ENCODE measurements around the gene ZNF90. TPM values are rescaled to one million over a fixed set of nuclear protein-coding genes. Genes with fewer than 3 reads are reported as not detected.
"Not testable (repeated sequence)": the region's sequence is repeated elsewhere in the genome, so short reads cannot be mapped to it uniquely, and the experiment has no call there.

Gene ZNF90
- total RNA-seq, 1 donor from 2014 or later = 3.0 TPM

DNA sequence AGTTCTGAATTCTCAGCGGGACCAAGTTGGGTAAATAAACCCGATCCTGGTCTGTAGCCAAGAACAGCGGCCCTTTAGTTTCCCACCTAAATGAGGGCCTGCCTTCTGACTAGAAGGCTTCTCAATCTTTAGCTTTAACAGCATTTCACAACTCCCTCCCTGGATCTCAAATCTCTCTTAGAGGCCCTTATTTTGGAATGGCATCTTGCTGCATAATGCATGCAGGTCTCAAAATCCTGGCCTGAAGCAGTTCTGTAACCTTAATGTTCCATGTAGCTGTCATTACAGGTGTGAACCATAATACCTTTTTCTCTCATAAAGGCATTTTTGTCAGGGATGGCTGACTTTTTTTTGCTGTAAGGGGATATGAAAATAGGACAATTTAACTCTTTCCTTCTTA, 29.5 kb downstream of the ZNF90 start:
- H3K36me3 Mint-ChIP-seq (ENCODE audit: unreplicated experiment) = peaks cover 31% of the 10 kb centered on the region

DNA sequence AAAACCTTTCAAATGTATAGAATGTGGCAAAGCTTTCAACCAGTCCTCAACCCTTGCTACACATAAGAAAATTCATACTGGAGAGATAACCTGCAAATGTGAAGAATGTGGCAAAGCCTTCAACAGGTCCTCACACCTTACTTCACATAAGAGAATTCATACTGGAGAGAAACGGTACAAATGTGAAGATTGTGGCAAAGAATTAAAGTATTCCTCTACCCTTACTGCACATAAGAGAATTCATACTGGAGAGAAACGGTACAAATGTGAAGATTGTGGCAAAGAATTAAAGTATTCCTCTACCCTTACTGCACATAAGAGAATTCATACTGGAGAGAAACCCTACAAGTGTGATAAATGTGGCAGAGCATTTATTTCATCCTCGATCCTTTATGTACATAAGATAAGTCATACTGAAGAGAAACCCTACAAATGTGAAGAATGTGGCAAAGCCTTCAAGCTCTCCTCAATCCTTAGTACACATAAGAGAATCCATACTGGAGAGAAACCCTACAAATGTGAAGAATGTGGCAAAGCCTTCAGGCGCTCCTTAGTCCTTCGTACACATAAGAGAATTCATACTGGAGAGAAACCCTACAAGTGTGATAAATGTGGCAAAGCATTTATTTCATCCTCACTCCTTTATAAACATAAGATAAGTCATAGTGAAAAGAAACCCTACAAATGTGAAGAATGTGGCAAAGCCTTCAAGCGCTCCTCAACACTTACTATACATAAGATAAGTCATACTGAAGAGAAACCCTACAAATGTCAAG, 40.5 kb downstream of the ZNF90 start:
- H3K27ac Mint-ChIP-seq (ENCODE audit: unreplicated experiment); H3K27me3 Mint-ChIP-seq (ENCODE audit: unreplicated experiment); H3K4me3 Mint-ChIP-seq (ENCODE audit: unreplicated experiment); DNase-seq (ENCODE audit: extremely low spot score, unreplicated experiment); H3K4me1 Mint-ChIP-seq (ENCODE audit: unreplicated experiment): not testable (repeated sequence)
- Mint-ChIP-seq H3K36me3 (ENCODE audit: unreplicated experiment) (peaks cover 50% of the 10 kb centered on the region), H3K9me3 (ENCODE audit: unreplicated experiment) (peaks cover 31% of the 10 kb centered on the region)

More for the DNA sequence above, 29.5 kb downstream of the ZNF90 start:
- Mint-ChIP-seq H3K4me3 (ENCODE audit: unreplicated experiment) (no peak overlapping the region), H3K27me3 (ENCODE audit: unreplicated experiment) (no peaks in the 10 kb centered on the region), H3K4me1 (ENCODE audit: unreplicated experiment) (no peaks in the 10 kb centered on the region), H3K27ac (ENCODE audit: unreplicated experiment) (no peak overlapping the region), H3K9me3 (ENCODE audit: unreplicated experiment) (peaks cover 25% of the 10 kb centered on the region)
- TF ChIP-seq, protein P1, sequence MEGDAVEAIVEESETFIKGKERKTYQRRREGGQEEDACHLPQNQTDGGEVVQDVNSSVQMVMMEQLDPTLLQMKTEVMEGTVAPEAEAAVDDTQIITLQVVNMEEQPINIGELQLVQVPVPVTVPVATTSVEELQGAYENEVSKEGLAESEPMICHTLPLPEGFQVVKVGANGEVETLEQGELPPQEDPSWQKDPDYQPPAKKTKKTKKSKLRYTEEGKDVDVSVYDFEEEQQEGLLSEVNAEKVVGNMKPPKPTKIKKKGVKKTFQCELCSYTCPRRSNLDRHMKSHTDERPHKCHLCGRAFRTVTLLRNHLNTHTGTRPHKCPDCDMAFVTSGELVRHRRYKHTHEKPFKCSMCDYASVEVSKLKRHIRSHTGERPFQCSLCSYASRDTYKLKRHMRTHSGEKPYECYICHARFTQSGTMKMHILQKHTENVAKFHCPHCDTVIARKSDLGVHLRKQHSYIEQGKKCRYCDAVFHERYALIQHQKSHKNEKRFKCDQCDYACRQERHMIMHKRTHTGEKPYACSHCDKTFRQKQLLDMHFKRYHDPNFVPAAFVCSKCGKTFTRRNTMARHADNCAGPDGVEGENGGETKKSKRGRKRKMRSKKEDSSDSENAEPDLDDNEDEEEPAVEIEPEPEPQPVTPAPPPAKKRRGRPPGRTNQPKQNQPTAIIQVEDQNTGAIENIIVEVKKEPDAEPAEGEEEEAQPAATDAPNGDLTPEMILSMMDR (IDR thresholded peaks at IDR 0.05) = no peak
- DNase-seq (ENCODE audit: extremely low spot score, unreplicated experiment) = no peak

DNA sequence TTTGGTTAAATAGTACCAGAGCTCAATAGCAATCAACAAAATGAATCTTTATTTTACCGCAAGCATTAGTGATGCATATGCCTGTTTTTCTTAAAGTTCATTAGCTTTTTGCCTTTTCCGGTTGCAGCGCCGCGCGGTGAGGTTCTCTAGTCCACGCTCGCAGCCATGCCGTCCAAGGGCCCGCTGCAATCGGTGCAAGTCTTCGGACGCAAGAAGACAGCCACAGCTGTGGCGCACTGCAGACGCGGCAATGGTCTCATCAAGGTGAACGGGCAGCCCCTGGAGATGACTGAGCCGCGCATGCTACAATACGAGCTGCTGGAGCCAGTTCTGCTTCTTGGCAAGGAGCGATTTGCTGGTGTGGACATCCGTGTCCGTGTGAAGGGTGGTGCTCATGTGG, 47.1 kb downstream of the ZNF90 start:
- Mint-ChIP-seq H3K4me1 (ENCODE audit: unreplicated experiment) (no peaks in the 10 kb centered on the region), H3K4me3 (ENCODE audit: unreplicated experiment) (no peak overlapping the region), H3K27me3 (ENCODE audit: unreplicated experiment) (no peaks in the 10 kb centered on the region), H3K36me3 (ENCODE audit: unreplicated experiment) (peaks cover 39% of the 10 kb centered on the region), H3K9me3 (ENCODE audit: unreplicated experiment) (peaks cover 19% of the 10 kb centered on the region), H3K27ac (ENCODE audit: unreplicated experiment) (no peak overlapping the region)
- no peak for DNase-seq (ENCODE audit: extremely low spot score, unreplicated experiment)
- TF ChIP-seq, protein P1 (IDR thresholded peaks at IDR 0.05) = no peak

DNA sequence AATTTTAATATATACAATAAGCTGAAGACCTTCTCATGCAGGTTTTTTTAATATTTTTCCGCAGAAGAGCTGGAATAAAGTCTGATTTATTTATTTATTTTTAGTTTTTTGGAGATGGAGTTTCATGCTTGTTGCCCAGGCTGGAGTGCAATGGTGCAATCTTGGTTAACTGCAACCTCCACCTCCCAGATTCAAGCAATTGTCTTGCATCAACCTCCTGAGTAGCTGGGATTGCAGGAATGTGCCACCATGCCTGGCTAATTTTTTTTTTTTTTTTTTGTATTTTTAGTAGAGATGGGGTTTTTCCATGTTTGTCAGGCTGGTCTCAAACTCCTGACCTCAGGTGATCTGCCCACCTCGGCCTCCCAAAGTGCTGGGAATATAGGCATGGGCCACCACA, 55.1 kb downstream of the ZNF90 start:
- not testable (repeated sequence) for H3K27ac Mint-ChIP-seq (ENCODE audit: unreplicated experiment)

DNA sequence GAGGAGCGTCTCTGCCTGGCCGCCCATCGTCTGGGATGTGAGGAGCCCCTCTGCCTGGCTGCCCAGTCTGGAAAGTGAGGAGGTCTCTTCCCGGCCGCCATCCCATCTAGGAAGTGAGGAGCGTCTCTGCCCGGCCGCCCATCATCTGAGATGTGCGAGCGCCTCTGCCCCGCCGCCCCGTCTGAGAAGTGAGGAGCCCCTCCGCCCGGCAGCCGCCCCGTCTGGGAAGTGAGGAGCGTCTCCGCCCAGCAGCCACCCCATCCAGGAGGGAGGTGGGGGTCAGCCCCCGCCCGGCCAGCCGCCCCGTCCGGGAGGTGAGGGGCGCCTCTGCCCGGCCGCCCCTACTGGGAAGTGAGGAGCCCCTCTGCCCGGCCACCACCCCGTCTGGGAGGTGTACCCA, 59.9 kb downstream of the ZNF90 start:
- H3K4me3 Mint-ChIP-seq (ENCODE audit: unreplicated experiment); H3K36me3 Mint-ChIP-seq (ENCODE audit: unreplicated experiment); H3K4me1 Mint-ChIP-seq (ENCODE audit: unreplicated experiment); H3K27ac Mint-ChIP-seq (ENCODE audit: unreplicated experiment); DNase-seq (ENCODE audit: extremely low spot score, unreplicated experiment); H3K27me3 Mint-ChIP-seq (ENCODE audit: unreplicated experiment): not testable (repeated sequence)
- peaks cover 49% of the 10 kb centered on the region for H3K9me3 Mint-ChIP-seq (ENCODE audit: unreplicated experiment)

More for the DNA sequence above, 55.1 kb downstream of the ZNF90 start:
- not testable (repeated sequence) for DNase-seq (ENCODE audit: extremely low spot score, unreplicated experiment); H3K4me1 Mint-ChIP-seq (ENCODE audit: unreplicated experiment); H3K27me3 Mint-ChIP-seq (ENCODE audit: unreplicated experiment); H3K36me3 Mint-ChIP-seq (ENCODE audit: unreplicated experiment); H3K4me3 Mint-ChIP-seq (ENCODE audit: unreplicated experiment)
- H3K9me3 Mint-ChIP-seq (ENCODE audit: unreplicated experiment) = peaks cover 33% of the 10 kb centered on the region

DNA sequence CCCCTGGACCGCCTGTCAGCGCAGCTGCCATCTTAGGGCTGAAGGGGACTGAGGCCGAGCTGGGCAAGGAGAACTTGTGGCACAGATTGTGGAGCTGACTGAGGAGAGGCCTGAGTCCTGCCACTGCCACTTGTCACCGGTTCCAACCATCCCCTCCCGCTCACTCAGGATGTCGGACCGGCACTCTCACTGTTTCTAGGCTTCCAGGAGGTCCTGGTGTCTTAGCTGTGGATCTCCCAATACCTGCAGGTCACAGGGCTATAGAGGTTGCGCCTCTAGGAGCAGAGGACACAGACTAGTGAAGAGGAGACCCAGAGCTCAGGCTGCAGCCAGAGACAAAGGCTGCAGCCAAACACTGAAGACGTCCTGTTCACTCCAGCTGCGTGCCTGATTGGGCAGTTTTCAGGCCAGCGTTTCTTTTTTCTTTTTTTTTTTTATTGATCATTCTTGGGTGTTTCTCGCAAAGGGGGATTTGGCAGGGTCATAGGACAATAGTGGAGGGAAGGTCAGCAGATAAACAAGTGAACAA, 73.9 kb downstream of the ZNF90 start:
- Mint-ChIP-seq H3K4me1 (ENCODE audit: unreplicated experiment) (no peaks in the 10 kb centered on the region), H3K27me3 (ENCODE audit: unreplicated experiment) (no peaks in the 10 kb centered on the region), H3K27ac (ENCODE audit: unreplicated experiment) (no peak overlapping the region), H3K9me3 (ENCODE audit: unreplicated experiment) (peaks cover 9% of the 10 kb centered on the region), H3K4me3 (ENCODE audit: unreplicated experiment) (no peak overlapping the region), H3K36me3 (ENCODE audit: unreplicated experiment) (no peaks in the 10 kb centered on the region)
- DNase-seq (ENCODE audit: extremely low spot score, unreplicated experiment) = no peak
- TF ChIP-seq, protein P1 (IDR thresholded peaks at IDR 0.05) = no peak

DNA sequence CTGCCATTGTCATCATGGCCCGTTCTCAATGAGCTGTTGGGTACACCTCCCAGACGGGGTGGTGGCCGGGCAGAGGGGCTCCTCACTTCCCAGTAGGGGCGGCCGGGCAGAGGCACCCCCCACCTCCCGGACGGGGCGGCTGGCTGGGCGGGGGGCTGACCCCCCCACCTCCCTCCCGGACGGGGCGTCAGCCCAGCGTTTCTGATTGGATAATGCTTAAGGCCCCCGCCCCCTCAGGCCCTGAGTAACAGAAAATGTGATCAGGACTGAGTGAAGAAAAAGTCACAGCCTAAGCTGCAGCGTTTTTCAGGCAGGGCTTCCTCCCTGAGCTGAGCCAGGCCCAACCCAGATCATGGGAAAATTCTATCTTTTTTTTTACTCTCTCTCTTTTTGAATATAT, 74.7 kb downstream of the ZNF90 start:
- not testable (repeated sequence) for H3K27me3 Mint-ChIP-seq (ENCODE audit: unreplicated experiment); H3K4me3 Mint-ChIP-seq (ENCODE audit: unreplicated experiment)

More for the DNA sequence above, 74.7 kb downstream of the ZNF90 start:
- H3K9me3 Mint-ChIP-seq (ENCODE audit: unreplicated experiment); H3K36me3 Mint-ChIP-seq (ENCODE audit: unreplicated experiment); DNase-seq (ENCODE audit: extremely low spot score, unreplicated experiment); H3K27ac Mint-ChIP-seq (ENCODE audit: unreplicated experiment); H3K4me1 Mint-ChIP-seq (ENCODE audit: unreplicated experiment): not testable (repeated sequence)
